HepG2 (cell line): Measurements from ENCODE around the gene HPRT1. TPM values are rescaled to one million over a fixed set of nuclear protein-coding genes. Genes with fewer than 3 reads are reported as not detected.

Source experiments
- ATAC-seq: fragments of 200-7000 bp; cut with Tn5 transposase; 3 replicates; pipeline ENCODE4 v1.9.1; 2020; ENCODE audit warnings: mild to moderate bottlenecking, moderate library complexity
- BruUV-seq: library from RNA; stranded (reverse); fragments of 400-500 nt; replicated peaks from 2 replicates; lab custom pipeline; 2021; lab: Mats Ljungman, UMichigan
- CTCF ChIA-PET: fragments of 300-600 bp; formaldehyde crosslinking; extraction: SDS; loops from one replicate; lab custom pipeline; 2021; ENCODE audit warnings: low total read pairs, inconsistent platforms, low intra/inter-chr PET ratio; lab: Yijun Ruan, JAX
- POLR2A ChIA-PET: fragments of 350-600 bp; sonication (Branson Sonifier 250); formaldehyde crosslinking; loops from one replicate; lab custom pipeline; 2020; ENCODE audit warnings: antibody characterized with exemption, inconsistent platforms; lab: Yijun Ruan, JAX
- DNase-seq: peaks from one replicate; pipeline ENCODE4 v3.0.0-alpha.2; 2015; ENCODE audit warnings: low spot score
- FAIRE-seq: peaks from 3 replicates; lab custom pipeline; 2011; peaks lifted over from hg19 to GRCh38; lab: Jason Lieb, UNC
- H2AFZ ChIP-seq: one replicate; pipeline ENCODE4 v1.6.1; 2011; ENCODE audit warnings: low read length, inconsistent platforms
- H3K27ac ChIP-seq: fragments of 300-600 bp; 3 replicates; pipeline ENCODE4 v1.8.0; 2011; ENCODE audit warnings: mixed run types, mild to moderate bottlenecking, mixed read lengths, low read length, inconsistent platforms; ENCODE audit not compliant: insufficient read depth; ENCODE audit errors: extremely low read length
- H3K27me3 ChIP-seq, 2 experiments: fragments of 200-600 bp in 1 of 2; 2 replicates in 1 of 2; 3 replicates in 1 of 2; pipeline versions ENCODE4 v1.6.0 to v1.8.0; 2011; ENCODE audit warnings: low read length in 2 of 2, mild to moderate bottlenecking in 2 of 2, moderate library complexity in 2 of 2, inconsistent platforms in 1 of 2; ENCODE audit not compliant: insufficient read depth in 2 of 2, control insufficient read depth in 1 of 2
- H3K36me3 ChIP-seq, 2 experiments: fragments of 200-600 bp in 1 of 2; replicated peaks in 1 of 2; 2 replicates in 1 of 2; 3 replicates in 1 of 2; pipeline versions ENCODE4 v1.5.1 to v1.8.0; 2011; ENCODE audit warnings: low read length in 2 of 2, inconsistent platforms in 1 of 2; ENCODE audit not compliant: insufficient read depth in 2 of 2, control insufficient read depth in 1 of 2
- H3K4me1 ChIP-seq: 2 replicates; pipeline ENCODE4 v1.5.1; 2012; ENCODE audit warnings: low read length, inconsistent platforms; ENCODE audit not compliant: insufficient read depth
- H3K4me2 ChIP-seq: 2 replicates; pipeline ENCODE4 v1.6.0; 2011; ENCODE audit warnings: low read depth, low read length, inconsistent platforms
- H3K4me3 ChIP-seq, 3 experiments: fragments of 200-600 bp in 1 of 3; sonication (generic), shearing (Covaris generic) in 1 of 3; replicated peaks in 1 of 3; 2 replicates each; pipeline ENCODE4 v1.5.1; 2011 to 2016; ENCODE audit warnings: low read length in 3 of 3, inconsistent platforms in 2 of 3, low read depth in 2 of 3, mild to moderate bottlenecking in 2 of 3, control low read depth in 1 of 3, mixed read lengths in 1 of 3; ENCODE audit not compliant: insufficient read depth in 1 of 3
- H3K79me2 ChIP-seq: one replicate; pipeline ENCODE4 v1.6.1; 2011; ENCODE audit warnings: low read length, inconsistent platforms; ENCODE audit not compliant: insufficient read depth
- H3K9ac ChIP-seq: 2 replicates; pipeline ENCODE4 v1.6.0; 2011; ENCODE audit warnings: mild to moderate bottlenecking, low read depth, low read length, inconsistent platforms; ENCODE audit not compliant: insufficient read depth
- H3K9me3 ChIP-seq: 2 replicates; pipeline ENCODE4 v1.5.1; 2012; ENCODE audit warnings: mild to moderate bottlenecking, low read length
- H4K20me1 ChIP-seq: 2 replicates; pipeline ENCODE4 v1.6.0; 2011; ENCODE audit warnings: inconsistent platforms, mild to moderate bottlenecking, low read length, moderate library complexity; ENCODE audit not compliant: insufficient read depth
- HNRNPH1 ChIP-seq: fragments of 200-400 bp; formaldehyde crosslinking; optimal IDR thresholded peaks from 2 replicates; pipeline ENCODE3; 2017; ENCODE audit warnings: mild to moderate bottlenecking, low read depth, low read length
- MAZ ChIP-seq, 2 experiments: sonication (generic) in 1 of 2; formaldehyde crosslinking in 1 of 2; IDR thresholded peaks; 2 replicates each; pipeline versions ENCODE4 v1.5.0 to v1.6.1; 2012 to 2020; ENCODE audit warnings: low read depth in 2 of 2, mild to moderate bottlenecking in 2 of 2, borderline replicate concordance in 1 of 2, improper control_type of control experiment in 1 of 2, low read length in 1 of 2, missing genetic modification reagents in 1 of 2, moderate library complexity in 1 of 2
- MLLT10 ChIP-seq: sonication (generic); formaldehyde crosslinking; IDR thresholded peaks from 2 replicates; pipeline ENCODE4 v1.4.0; 2020; ENCODE audit warnings: missing genetic modification reagents
- NFYC ChIP-seq: IDR thresholded peaks from 2 replicates; pipeline ENCODE4 v1.6.1; 2016; ENCODE audit warnings: missing genetic modification reagents, missing compliant biosample characterization
- SAFB2 ChIP-seq: sonication (generic); formaldehyde crosslinking; IDR thresholded peaks from 2 replicates; pipeline ENCODE4 v1.5.1; 2020; ENCODE audit warnings: missing genetic modification reagents, low read depth, mild to moderate bottlenecking, borderline replicate concordance
- TCF7L2 ChIP-seq: IDR thresholded peaks from 2 replicates; pipeline ENCODE4 v1.6.1; 2011; ENCODE audit warnings: mild to moderate bottlenecking, low read depth, low read length, moderate library complexity
- ZFP36L2 ChIP-seq: sonication (generic); formaldehyde crosslinking; IDR thresholded peaks from 2 replicates; pipeline ENCODE4 v1.4.0; 2020; ENCODE audit warnings: missing genetic modification reagents
- ZNF619 ChIP-seq: sonication (generic); formaldehyde crosslinking; IDR thresholded peaks from 2 replicates; pipeline ENCODE4 v1.4.0; 2020; ENCODE audit warnings: mild to moderate bottlenecking, missing genetic modification reagents
- ZNF703 ChIP-seq: sonication (generic); formaldehyde crosslinking; IDR thresholded peaks from 2 replicates; pipeline ENCODE4 v1.5.1; 2020; ENCODE audit warnings: missing genetic modification reagents, mild to moderate bottlenecking, moderate library complexity, borderline replicate concordance
- WGBS: methylation state at CpG from one replicate; pipeline ENCODE4 v1.1.6; 2017; ENCODE audit warnings: low lambda C conversion rate; 5-methylcytosine and 5-hydroxymethylcytosine counted together
- in situ Hi-C: cut with HindIII; loops from 2 replicates; pipeline ENCODE4 v1.10.0; 2017; ENCODE audit warnings: low pct_unique_long_range_greater_than_20kb; ENCODE audit not compliant: extremely low pct_ligation_motif_present
- intact Hi-C: fragments of 100-400 bp; cut with micrococcal nuclease; formaldehyde crosslinking; loops from one replicate; pipeline ENCODE4 v1.10.0; 2022; ENCODE audit not compliant: unreplicated experiment
- polyA plus RNA-seq, 8 experiments: library from polyadenylated mRNA; depleted of rRNA in 3 of 8; stranded (reverse) in 7 of 8; unstranded in 1 of 8; fragments of >200 nt; fragmentation: Illumina TruSeq in 4 of 8; extraction: Trizol in 4 of 8; gene quantifications; 2 replicates each; pipeline versions ENCODE4 v1.2.1 to v1.2.3, GENCODE V29; 2011 to 2016; ENCODE audit warnings: low read depth in 4 of 8, missing spikeins in 1 of 8, mixed read lengths in 1 of 8; ENCODE audit not compliant: insufficient read depth in 1 of 8
- total RNA-seq, 5 experiments: library from RNA; depleted of rRNA; stranded (reverse); fragments of >200 nt; fragmentation: Illumina TruSeq; extraction: Trizol; gene quantifications; 2 replicates each; pipeline ENCODE4 v1.2.3, GENCODE V29; 2016; ENCODE audit warnings: low read depth in 1 of 5
- TF ChIP-seq, protein P1 (sequence below): sonication (generic); formaldehyde crosslinking; IDR thresholded peaks from 2 replicates; pipeline ENCODE4 v1.9.0; 2021; ENCODE audit warnings: missing genetic modification reagents, borderline replicate concordance
- TF ChIP-seq, protein P2 (sequence below): sonication (generic); formaldehyde crosslinking; IDR thresholded peaks from 2 replicates; pipeline ENCODE4 v1.5.0; 2020; ENCODE audit warnings: missing genetic modification reagents
- TF ChIP-seq, protein P3 (sequence below): sonication (generic); formaldehyde crosslinking; IDR thresholded peaks from 2 replicates; pipeline ENCODE4 v1.4.0; 2020; ENCODE audit warnings: mild to moderate bottlenecking, missing genetic modification reagents
- TF ChIP-seq, protein P4 (sequence below): sonication (generic); formaldehyde crosslinking; IDR thresholded peaks from 2 replicates; pipeline ENCODE4 v1.4.0; 2020; ENCODE audit warnings: missing genetic modification reagents, borderline replicate concordance

HPRT1 gene
- total and polyA plus RNA-seq, 2 of the 13 experiments (the other 11 are each of a cell fraction or from before 2014, with no cell fraction given), result 4.6 to 25.2 TPM

DNA sequence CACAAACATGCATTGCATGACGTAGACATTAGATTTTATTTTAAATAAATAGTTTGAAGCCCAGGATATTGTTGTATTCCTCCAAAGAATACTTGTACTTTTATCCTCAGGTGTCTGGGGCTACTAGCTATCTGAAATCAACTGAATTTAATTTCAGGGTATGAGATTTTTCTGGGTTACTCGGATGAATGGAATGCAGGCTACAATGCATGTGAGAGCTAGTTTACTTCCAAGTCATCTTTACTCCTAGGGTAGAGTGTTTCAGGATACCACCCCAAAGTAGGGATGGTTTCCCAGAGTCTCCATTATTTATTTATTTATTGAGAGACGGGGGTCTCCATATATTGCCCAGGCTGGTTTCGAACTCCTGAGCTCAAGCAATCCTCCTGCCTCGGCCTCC, 66.4 kb downstream of the HPRT1 start (continued):
- TF ChIP-seq, protein P1, sequence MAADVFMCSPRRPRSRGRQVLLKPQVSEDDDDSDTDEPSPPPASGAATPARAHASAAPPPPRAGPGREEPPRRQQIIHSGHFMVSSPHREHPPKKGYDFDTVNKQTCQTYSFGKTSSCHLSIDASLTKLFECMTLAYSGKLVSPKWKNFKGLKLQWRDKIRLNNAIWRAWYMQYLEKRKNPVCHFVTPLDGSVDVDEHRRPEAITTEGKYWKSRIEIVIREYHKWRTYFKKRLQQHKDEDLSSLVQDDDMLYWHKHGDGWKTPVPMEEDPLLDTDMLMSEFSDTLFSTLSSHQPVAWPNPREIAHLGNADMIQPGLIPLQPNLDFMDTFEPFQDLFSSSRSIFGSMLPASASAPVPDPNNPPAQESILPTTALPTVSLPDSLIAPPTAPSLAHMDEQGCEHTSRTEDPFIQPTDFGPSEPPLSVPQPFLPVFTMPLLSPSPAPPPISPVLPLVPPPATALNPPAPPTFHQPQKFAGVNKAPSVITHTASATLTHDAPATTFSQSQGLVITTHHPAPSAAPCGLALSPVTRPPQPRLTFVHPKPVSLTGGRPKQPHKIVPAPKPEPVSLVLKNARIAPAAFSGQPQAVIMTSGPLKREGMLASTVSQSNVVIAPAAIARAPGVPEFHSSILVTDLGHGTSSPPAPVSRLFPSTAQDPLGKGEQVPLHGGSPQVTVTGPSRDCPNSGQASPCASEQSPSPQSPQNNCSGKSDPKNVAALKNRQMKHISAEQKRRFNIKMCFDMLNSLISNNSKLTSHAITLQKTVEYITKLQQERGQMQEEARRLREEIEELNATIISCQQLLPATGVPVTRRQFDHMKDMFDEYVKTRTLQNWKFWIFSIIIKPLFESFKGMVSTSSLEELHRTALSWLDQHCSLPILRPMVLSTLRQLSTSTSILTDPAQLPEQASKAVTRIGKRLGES (CRISPR knock-in tag), result no peak

DNA sequence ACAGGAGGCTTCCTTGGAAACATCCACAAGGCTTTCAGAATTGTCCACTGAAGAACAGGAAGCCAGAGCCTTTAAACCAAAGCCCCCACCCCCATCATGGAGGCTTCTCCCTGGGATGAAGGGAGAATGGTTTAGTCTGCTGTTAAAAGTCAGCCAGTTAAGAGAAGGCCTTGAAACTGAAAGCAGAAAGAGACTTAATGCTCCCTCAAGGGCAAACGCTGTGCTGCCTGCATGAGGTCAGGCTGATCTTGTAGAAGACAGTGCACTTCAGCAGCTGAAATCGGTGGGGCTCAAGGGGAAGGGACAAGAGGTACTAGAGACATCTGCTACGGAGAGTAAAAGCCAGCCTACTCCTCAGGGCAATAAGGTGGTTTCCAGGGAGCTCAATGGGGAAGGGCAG, 69.0 kb downstream of the HPRT1 start:
- H4K20me1 ChIP-seq, result no peaks in the 10 kb centered on the region
- POLR2A ChIA-PET, result no interaction called here
- no TSS peak for BruUV-seq
- H3K36me3 ChIP-seq, result no peaks in the 10 kb centered on the region
- DNase-seq, result no peak
- CTCF ChIA-PET, result no interaction called here
- no peak overlapping the region for H3K9ac ChIP-seq
- intact Hi-C loops, result no loop called here
- H3K4me1 ChIP-seq, result no peaks in the 10 kb centered on the region
- no peaks in the 10 kb centered on the region for H3K9me3 ChIP-seq
- ATAC-seq, result no peak
- H3K4me3 ChIP-seq, result no peak overlapping the region
- FAIRE-seq, result no peak
- H3K27ac ChIP-seq, result no peak overlapping the region
- no peak overlapping the region for H2AFZ ChIP-seq
- no peaks in the 10 kb centered on the region for H3K27me3 ChIP-seq
- 13% methylated on average over 2 of the region's 3 CpGs for WGBS
- H3K4me2 ChIP-seq, result no peak overlapping the region
- in situ Hi-C loops, result no loop called here
- H3K79me2 ChIP-seq, result no peaks in the 10 kb centered on the region
- TF ChIP-seq HNRNPH1, result no peak
- no peak for TF ChIP-seq MAZ (IDR thresholded peaks at IDR 0.05; ENCODE audit: borderline replicate concordance, low read depth, low read length)
- no peak for TF ChIP-seq MAZ (CRISPR knock-in tag; IDR thresholded peaks at IDR 0.05; ENCODE audit: low read depth)
- TF ChIP-seq, protein P2, sequence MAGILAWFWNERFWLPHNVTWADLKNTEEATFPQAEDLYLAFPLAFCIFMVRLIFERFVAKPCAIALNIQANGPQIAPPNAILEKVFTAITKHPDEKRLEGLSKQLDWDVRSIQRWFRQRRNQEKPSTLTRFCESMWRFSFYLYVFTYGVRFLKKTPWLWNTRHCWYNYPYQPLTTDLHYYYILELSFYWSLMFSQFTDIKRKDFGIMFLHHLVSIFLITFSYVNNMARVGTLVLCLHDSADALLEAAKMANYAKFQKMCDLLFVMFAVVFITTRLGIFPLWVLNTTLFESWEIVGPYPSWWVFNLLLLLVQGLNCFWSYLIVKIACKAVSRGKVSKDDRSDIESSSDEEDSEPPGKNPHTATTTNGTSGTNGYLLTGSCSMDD (CRISPR knock-in tag), result no peak
- TF ChIP-seq, protein P3, sequence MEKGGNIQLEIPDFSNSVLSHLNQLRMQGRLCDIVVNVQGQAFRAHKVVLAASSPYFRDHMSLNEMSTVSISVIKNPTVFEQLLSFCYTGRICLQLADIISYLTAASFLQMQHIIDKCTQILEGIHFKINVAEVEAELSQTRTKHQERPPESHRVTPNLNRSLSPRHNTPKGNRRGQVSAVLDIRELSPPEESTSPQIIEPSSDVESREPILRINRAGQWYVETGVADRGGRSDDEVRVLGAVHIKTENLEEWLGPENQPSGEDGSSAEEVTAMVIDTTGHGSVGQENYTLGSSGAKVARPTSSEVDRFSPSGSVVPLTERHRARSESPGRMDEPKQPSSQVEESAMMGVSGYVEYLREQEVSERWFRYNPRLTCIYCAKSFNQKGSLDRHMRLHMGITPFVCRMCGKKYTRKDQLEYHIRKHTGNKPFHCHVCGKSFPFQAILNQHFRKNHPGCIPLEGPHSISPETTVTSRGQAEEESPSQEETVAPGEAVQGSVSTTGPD (CRISPR knock-in tag), result no peak
- no peak for TF ChIP-seq ZNF703 (CRISPR knock-in tag)
- no peak for TF ChIP-seq ZNF619 (CRISPR knock-in tag)
- no peak for TF ChIP-seq MLLT10
- no peak for TF ChIP-seq NFYC (CRISPR knock-in tag)
- TF ChIP-seq SAFB2 (CRISPR knock-in tag), result no peak
- no peak for TF ChIP-seq TCF7L2
- TF ChIP-seq, protein P4, sequence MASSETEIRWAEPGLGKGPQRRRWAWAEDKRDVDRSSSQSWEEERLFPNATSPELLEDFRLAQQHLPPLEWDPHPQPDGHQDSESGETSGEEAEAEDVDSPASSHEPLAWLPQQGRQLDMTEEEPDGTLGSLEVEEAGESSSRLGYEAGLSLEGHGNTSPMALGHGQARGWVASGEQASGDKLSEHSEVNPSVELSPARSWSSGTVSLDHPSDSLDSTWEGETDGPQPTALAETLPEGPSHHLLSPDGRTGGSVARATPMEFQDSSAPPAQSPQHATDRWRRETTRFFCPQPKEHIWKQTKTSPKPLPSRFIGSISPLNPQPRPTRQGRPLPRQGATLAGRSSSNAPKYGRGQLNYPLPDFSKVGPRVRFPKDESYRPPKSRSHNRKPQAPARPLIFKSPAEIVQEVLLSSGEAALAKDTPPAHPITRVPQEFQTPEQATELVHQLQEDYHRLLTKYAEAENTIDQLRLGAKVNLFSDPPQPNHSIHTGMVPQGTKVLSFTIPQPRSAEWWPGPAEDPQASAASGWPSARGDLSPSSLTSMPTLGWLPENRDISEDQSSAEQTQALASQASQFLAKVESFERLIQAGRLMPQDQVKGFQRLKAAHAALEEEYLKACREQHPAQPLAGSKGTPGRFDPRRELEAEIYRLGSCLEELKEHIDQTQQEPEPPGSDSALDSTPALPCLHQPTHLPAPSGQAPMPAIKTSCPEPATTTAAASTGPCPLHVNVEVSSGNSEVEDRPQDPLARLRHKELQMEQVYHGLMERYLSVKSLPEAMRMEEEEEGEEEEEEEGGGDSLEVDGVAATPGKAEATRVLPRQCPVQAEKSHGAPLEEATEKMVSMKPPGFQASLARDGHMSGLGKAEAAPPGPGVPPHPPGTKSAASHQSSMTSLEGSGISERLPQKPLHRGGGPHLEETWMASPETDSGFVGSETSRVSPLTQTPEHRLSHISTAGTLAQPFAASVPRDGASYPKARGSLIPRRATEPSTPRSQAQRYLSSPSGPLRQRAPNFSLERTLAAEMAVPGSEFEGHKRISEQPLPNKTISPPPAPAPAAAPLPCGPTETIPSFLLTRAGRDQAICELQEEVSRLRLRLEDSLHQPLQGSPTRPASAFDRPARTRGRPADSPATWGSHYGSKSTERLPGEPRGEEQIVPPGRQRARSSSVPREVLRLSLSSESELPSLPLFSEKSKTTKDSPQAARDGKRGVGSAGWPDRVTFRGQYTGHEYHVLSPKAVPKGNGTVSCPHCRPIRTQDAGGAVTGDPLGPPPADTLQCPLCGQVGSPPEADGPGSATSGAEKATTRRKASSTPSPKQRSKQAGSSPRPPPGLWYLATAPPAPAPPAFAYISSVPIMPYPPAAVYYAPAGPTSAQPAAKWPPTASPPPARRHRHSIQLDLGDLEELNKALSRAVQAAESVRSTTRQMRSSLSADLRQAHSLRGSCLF, result no peak
- no peak for TF ChIP-seq ZFP36L2
